HG03060 (cell line): ENCODE measurements around the gene PLIN3.
A peak's percentile ranks its signal among the peaks of the same experiment; 100 is the strongest.
"Not testable (repeated sequence)": the region's sequence is repeated elsewhere in the genome, so short reads cannot be mapped to it uniquely, and the experiment has no call there.

Experiments
- ATAC-seq: cut with Tn5 transposase; IDR thresholded peaks from one replicate; pipeline ENCODE4 v1.9.1; 2021; ENCODE audit warnings: low read depth, moderate number of reproducible peaks; ENCODE audit not compliant: unreplicated experiment

PLIN3 gene

DNA sequence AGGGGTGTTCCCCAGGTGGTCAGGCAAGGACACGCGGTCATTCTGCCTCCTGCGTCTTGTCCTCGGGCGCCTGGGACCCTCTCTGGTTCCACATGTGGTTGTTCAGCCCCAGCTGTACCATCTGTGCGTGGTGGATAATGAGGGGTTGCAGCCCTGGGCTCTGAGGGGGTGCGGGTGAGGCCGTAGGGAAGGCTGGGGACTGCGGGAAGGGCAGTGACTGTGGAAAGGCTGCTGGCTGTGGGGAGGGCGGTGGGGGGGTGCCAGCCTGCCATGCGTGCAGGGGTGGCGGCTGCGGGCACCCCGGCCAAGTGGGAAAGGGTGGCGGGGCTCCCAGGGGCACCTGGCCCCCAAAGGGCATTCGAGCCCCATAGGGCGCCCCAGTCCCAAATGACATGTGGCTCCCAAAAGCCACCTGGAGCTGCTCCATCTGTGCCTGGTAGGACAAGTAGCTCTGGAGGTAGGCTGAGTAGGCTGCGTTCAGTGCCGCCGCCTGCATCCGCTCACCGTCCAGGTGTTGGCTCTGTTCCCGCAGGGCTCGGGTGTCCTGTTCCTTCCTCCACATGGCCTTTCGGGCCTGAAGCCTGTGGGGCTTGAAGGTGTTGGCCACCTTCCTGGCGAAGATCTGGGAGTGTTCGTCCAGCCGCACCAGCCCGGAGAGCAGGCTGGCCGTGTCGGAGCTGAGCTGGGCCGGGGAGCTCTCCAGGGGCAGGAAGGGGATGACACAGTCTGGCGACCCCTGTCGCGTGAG is 51.1 kb downstream of the PLIN3 start:
- ATAC-seq = no peak

DNA sequence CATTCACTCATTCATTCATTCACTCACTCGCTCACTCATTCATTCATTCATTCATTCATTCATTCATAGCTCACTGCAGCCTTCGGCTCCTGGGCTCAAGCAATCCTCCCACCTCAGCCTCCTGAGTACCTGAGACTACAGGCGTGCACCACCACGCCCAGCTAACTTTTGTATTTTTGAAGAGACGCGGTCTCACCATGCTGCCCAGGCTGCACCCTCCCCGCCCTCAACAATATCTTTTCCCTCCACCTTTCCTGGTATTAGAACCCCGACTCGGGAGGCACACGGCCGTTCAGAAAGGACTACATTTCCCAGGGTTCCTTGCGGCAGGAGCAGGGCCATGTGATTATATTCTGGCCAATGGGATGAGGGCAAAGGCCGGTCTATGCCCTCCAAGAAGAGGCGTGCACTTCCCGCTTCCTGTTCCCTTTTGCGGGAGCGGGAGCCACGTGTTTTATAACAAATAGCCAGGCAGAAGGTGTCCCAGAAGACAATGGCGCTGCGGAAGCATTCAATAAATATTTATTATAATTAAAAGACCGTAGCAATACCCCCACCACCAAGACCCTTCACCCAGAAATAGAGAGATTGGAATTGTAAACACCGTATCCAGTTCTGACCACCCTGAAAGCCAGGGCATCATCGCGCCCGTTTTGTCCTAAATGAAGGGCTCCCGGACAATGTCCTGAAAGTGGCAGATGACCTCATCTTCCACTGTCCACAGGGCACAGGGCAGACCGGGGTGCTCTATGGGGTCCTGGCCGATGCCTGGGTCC is 51.9 kb downstream of the PLIN3 start:
- ATAC-seq = no peak

- ATAC-seq = no peak
Measured at GRCh38 chr19:4814625-4815425, 52.6 kb downstream of the PLIN3 start.

DNA sequence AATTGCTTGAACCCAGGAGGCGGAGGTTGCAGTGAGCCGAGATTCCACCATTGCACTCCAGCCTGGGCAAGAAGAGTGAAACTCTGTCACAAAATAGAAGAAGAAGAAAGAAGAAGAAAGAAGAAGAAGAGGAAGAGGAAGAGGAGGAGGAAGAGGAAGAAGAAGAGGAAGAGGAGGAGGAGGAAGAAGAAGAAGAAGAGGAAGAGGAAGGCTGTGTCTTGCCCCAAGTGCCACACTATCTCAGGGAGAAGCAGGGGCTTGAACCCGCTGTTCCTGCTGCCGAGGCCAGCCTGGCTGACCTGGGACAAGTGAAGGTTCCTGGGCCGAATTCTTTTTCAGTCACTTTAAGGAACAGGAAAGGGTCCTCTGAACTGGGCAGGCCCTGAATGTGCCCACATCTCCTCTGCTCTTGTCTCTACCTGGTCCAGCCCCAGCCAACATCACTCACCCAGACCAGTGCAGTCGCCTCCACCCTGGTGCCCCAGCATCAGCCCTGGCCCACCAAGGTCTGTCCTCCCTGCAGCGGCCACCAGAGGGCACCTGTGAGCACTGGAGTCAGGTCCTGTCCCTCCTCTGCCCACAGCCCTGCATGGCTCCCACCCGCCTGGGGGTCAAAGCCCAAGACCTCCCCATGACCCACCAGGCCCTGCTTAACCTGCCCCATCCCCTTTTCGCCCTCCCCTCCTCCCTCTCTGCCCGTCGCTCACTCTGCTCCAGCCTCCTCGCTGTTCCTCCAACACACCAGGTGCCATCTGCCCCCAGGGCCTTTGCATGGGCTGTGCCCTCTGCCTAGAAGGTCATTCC is 55.9 kb downstream of the PLIN3 start:
- no peak for ATAC-seq

DNA sequence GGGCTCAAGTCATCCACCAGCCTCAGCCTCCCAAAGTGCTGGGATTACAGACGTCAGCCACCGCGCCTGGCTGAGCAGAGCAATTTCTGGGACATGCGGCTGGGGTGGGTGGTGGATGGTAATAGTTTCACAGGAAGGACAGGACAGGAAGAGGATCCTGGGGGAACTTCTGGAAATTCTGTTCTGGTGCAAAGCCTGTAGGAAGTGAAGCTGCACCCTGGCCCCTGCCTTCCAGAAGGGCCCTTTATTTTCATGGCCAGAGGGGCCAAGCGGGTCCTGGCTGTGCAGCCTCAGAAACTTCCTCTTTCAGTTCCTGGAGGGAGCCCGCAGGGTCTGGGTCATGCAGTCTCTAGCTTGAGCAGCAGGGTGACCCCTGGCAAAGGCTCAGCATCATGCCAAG is 60.3 kb downstream of the PLIN3 start:
- no peak for ATAC-seq

GRCh38 chr19:4806384-4806783 is 61.1 kb downstream of the PLIN3 start:
- no peak for ATAC-seq

DNA sequence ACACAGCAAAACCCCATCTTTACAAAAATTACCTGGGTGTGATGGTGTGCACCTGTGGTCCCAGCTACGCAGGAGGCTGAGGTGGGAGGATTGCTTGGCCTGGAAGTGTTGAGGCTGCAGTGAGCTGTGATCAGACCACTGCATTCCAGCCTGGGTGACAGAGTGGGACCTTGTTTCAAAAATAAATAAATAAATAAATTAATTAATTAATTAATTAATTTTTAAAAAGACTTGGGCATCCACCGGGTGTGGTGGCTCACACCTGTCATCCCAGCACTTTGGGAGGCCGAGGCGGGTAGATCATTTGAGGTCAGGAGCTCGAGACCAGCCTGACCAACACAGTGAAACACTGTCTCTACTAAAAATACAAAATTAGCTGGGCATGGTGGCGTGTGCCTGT is 62.3 kb downstream of the PLIN3 start:
- ATAC-seq = not testable (repeated sequence)

DNA sequence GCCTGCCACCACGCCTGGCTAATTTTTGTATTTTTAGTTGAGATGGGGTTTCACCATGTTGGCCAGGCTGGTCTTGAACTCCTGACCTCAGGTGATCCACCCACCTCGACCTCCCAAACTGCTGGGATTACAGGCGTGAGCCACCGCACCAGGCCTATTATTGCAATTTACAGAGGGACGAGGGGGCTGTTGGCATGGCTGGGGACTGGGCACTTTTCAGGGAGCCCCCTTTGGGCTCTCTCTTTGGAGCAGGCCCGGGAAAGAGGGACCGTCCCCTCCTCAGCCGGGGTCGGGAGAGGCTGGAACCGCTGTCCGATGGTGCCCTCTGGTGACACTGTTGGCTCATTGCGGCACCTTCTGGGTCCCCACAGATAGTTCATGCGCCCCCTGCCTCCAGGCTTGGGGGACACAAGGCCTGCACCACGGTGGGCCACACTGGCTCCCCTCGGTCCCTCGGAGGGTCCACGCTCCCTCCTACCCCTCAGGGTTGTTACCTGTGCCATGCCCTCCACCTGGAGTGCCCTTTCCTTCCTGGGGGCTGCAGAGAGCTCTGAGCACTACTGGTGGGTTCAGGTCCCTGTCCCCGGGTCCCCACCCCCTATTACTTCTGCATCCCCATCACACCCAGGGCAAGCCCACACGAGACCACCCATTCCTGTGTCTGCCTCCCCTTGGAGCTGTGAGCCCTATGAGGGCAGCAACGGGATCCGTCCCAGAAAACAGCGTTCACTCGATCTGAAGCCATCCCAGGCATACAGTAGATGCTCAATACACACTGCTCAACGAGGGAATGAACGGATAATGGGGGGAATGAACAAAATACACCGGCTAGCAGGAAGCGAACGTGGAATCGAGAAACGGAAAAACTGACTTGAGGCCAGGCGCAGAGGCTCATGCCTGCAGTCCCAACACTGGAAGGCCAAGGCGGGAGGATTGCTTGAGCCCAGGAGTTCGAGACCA is 63.5 kb downstream of the PLIN3 start:
- no peak for ATAC-seq

DNA sequence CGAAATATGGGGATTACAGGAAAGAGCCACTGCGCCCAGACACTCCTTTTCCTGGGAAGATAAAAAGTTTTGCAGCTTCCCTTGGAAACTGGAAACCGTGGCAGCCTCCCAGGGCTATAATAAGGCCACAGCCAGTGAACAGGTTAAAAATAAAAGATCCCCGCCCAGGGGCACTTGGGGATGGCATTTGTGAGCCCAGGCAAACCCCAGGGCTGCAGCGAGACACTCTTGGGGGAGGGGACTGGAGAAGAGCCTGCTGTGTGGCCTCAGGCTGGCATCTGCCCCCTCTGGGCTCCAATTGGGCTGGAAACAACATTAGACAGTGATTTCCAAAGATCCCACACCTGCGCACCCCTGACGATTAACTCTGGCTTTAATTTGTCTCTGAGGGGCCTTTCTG is 64.8 kb downstream of the PLIN3 start:
- no peak for ATAC-seq

GRCh38 chr19:4801085-4801619 is 66.3 kb downstream of the PLIN3 start:
- no peak for ATAC-seq

DNA sequence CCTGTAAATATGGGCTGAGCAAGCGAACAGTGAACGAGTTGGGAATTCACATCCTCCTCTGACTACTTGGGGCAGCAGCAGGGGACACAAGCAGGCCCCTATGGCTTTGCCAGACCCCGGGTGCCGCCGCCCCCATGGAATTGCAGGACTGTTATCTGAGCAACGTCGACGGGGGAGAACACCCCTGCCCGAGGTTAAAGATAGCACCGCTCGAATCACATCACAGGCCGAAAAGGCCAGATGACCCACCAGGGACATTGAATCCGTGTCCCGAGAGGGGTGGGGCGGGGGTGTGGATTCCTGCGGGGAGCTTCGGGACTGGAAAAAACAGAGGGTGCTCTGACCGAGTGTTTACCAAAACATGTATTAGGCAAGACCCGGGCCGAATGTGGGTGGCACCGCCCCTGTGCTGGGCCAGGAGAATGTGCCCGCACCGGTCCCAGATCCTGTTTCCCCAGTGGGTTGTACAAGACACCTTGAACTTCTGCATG is 66.8 kb downstream of the PLIN3 start:
- ATAC-seq = no peak

GRCh38 chr19:4795400-4795799 is 72.1 kb downstream of the PLIN3 start:
- no peak for ATAC-seq

DNA sequence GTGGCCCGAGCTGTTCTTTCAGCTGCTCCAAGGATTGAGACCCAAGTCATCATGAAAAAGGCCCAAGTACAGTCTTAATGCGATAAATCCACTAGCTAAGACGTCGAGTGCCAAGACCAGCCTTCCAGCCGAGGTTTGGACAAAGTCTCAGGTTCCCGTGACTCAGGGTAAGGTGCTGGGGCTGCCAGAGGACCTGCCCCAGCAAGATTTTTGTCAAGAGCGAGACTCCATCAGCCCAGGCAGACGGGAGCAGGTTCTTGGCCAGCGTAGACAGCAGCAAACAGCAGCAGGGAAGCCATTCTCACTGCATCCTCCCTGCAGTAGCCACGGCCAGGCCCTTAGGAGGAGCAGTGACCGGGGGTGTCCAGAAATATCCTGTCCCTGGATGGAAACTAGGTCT is 72.5 kb downstream of the PLIN3 start:
- no peak for ATAC-seq

DNA sequence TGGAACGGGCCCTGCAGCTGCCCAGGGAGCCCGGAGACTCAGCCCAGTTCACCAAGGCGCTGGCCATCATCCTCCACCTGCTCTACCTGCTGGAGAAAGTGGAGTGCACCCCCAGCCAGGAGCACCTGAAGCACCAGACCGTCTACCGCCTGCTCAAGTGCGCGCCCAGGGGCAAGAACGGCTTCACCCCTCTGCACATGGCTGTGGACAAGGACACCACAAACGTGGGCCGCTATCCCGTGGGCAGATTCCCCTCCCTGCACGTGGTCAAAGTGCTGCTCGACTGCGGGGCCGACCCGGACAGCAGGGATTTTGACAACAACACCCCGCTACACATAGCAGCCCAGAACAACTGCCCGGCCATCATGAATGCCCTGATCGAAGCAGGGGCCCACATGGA is 74.2 kb downstream of the PLIN3 start:
- ATAC-seq = not testable (repeated sequence)

DNA sequence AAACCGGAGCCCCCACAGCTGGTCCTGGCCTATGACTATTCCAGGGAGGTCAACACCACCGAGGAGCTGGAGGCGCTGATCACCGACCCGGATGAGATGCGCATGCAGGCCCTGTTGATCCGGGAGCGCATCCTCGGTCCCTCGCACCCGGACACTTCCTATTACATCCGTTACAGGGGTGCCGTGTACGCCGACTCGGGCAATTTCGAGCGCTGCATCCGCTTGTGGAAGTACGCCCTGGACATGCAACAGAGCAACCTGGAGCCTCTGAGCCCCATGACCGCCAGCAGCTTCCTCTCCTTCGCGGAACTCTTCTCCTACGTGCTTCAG is 74.6 kb downstream of the PLIN3 start:
- ATAC-seq = not testable (repeated sequence)

DNA sequence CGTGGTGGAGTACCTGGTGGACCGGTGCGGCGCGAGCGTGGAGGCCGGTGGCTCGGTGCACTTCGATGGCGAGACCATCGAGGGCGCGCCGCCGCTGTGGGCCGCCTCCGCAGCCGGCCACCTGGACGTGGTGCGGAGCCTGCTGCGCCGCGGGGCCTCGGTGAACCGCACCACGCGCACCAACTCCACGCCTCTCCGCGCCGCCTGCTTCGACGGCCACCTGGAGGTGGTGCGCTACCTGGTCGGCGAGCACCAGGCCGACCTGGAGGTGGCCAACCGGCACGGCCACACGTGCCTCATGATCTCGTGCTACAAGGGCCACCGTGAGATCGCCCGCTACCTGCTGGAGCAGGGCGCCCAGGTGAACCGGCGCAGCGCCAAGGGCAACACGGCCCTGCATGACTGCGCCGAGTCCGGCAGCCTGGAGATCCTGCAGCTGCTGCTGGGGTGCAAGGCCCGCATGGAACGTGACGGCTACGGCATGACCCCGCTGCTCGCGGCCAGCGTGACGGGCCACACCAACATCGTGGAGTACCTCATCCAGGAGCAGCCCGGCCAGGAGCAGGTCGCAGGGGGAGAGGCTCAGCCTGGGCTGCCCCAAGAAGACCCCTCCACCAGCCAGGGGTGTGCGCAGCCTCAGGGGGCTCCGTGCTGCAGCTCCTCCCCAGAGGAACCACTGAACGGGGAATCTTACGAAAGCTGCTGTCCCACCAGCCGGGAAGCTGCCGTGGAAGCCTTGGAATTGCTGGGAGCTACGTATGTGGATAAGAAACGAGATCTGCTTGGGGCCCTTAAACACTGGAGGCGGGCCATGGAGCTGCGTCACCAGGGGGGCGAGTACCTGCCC is 75.2 kb downstream of the PLIN3 start:
- ATAC-seq = not testable (repeated sequence)

DNA sequence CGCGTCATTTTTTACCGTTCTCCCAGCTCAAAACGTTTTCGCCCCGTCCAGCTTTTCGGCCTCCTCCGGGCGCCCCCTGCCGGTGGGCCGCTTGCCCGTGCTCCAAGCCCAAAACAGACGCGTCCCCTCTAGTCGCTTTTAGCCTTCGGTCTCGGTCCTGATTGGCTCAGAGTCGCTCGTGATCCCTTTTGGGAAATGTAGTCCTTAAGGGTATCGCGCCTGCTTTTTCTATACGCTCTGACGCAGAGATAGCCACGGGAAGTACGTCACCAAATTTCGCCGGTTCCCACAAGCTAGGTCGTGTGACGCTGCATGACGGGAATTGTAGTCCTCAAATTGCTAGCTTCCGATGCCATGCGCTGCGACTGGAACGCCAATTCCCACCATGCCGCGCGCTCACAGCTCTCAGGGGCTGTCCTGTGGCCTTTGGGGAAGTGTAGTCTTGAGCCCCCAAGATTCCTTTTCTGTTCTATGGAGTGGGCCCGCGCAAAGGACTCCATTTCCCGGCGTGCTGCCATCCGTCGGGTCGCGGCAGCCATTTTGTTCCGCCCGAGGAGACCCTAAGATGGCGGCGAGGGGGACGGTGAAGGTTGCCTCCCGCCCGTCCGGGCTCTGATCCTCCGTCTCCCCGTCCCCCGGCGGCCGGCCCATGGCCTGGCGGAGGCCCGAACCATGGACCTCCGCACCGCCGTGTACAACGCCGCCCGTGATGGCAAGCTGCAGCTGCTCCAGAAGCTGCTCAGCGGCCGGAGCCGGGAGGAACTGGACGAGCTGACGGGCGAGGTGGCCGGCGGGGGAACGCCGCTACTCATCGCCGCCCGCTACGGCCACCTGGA is 76.1 kb downstream of the PLIN3 start, which contains the start of gene FEM1A:
Gene FEM1A (plus strand): TSS at position 552 of the 836 bp plus-strand sequence. CDS start 121 bp downstream, at position 673.
- ATAC-seq = peak; percentile 98
